Epithelial cell of proximal tubule (primary cell): ENCODE data around the gene PAQR3. TPM values are rescaled to one million over a fixed set of nuclear protein-coding genes. Genes with fewer than 3 reads are reported as not detected.

Source experiments
- DNase-seq: peaks from one replicate; pipeline ENCODE4 v3.0.0-alpha.2; 2011; ENCODE audit warnings: low read depth
- H3K4me3 ChIP-seq: 2 replicates; pipeline ENCODE4 v1.5.1; 2011; ENCODE audit warnings: low read depth, mild to moderate bottlenecking, low read length
- total RNA-seq: library from RNA; depleted of rRNA; stranded (reverse); fragments of >200 nt; gene quantifications from 2 replicates; pipeline ENCODE4 v1.2.3, GENCODE V29; 2015
- TF ChIP-seq, protein P1 (sequence below): conservative IDR thresholded peaks from 2 replicates; pipeline ENCODE4 v1.5.1; 2012; ENCODE audit warnings: low read depth, mild to moderate bottlenecking, low read length

Gene PAQR3
- total RNA-seq, 1 donor from 2014 or later: 27.8 TPM

- no peak for DNase-seq
- H3K4me3 ChIP-seq: no peak overlapping the region
- TF ChIP-seq, protein P1, sequence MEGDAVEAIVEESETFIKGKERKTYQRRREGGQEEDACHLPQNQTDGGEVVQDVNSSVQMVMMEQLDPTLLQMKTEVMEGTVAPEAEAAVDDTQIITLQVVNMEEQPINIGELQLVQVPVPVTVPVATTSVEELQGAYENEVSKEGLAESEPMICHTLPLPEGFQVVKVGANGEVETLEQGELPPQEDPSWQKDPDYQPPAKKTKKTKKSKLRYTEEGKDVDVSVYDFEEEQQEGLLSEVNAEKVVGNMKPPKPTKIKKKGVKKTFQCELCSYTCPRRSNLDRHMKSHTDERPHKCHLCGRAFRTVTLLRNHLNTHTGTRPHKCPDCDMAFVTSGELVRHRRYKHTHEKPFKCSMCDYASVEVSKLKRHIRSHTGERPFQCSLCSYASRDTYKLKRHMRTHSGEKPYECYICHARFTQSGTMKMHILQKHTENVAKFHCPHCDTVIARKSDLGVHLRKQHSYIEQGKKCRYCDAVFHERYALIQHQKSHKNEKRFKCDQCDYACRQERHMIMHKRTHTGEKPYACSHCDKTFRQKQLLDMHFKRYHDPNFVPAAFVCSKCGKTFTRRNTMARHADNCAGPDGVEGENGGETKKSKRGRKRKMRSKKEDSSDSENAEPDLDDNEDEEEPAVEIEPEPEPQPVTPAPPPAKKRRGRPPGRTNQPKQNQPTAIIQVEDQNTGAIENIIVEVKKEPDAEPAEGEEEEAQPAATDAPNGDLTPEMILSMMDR: no peak
These were observed 21.7 kb upstream of the PAQR3 start for GRCh38 chr4:78960926-78961325.

DNA sequence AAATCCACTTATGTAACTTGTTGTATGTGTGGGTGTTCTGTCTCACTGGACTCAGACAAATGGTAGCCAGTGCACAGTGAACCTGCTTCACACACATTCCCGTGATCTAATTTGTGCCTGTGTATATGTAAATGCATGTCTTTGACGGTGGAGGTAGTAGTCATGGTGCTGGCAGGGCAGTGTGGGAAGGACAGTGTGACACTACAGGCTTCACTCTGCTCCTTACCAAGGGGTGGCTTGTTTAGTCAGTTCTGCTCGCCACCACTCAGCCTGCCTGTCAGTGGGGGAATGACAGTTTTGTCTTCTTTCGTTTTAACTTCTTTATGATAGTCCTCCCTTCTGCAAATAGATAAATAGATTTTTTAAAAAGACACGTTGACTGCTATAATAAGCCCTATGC, 17.7 kb upstream of the PAQR3 start:
- no peak for DNase-seq
- no peak overlapping the region for H3K4me3 ChIP-seq
- TF ChIP-seq, protein P1: no peak

DNA sequence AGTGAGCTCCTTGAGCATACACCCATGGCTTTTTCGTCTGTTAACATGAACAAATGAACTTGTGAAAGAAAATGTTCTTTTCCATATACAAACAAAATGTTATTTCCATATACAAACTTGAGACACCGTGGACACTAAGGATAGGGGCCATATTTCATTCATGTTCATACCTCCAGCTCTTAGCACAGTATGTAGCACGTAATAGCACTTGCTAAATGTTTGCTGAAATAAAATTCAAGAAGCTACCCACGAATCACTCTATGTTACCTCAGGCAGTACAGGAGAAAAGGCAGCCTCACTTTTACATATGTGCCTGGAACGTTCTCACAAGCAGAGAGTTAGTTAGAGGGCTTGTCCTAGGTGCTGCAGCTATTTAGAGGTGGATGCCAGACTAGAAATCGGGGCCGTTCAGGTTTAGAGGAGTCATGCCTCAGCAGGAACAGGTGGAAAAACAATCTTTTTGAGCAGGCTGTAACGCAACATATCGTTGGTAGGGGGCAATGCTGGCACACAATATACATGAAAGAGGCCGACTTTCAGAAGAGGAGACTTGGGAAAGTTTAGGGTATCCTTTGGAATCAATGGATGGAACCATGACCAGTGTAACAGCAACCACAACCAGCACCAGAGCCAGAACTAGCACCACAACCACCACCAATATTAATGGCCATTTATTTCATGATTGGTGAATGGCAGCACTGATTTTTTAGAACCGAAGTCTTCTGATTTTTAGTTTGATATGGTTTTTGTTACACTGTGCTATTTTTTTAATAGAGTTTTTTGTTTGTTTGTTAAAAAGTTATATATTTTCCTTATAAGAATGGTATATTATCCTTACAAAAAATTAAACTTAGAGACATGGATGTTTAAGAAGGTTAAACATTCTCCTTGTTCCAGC, 14.8 kb upstream of the PAQR3 start:
- TF ChIP-seq, protein P1: peak; percentile 59
- no peak for DNase-seq
- no peak overlapping the region for H3K4me3 ChIP-seq

- DNase-seq: no peak
- H3K4me3 ChIP-seq: no peak overlapping the region
- TF ChIP-seq, protein P1: no peak
These were observed 14.0 kb upstream of the PAQR3 start for GRCh38 chr4:78953231-78953630.

GRCh38 chr4:78951862-78952472, 12.7 kb upstream of the PAQR3 start:
- H3K4me3 ChIP-seq: no peak overlapping the region
- no peak for DNase-seq
- TF ChIP-seq, protein P1: peak; percentile 80

GRCh38 chr4:78949735-78950134, 10.5 kb upstream of the PAQR3 start:
- no peak for DNase-seq
- TF ChIP-seq, protein P1: no peak
- H3K4me3 ChIP-seq: no peak overlapping the region
